K562 (cell line): ENCODE results near the gene RNF180. TPM values are rescaled to one million over a fixed set of nuclear protein-coding genes. Genes with fewer than 3 reads are reported as not detected.
"Not testable (repeated sequence)": the region's sequence is repeated elsewhere in the genome, so short reads cannot be mapped to it uniquely, and the experiment has no call there.

ENCODE experiments used
- ATAC-seq: fragments of 200-7000 bp; cut with Tn5 transposase; 3 replicates; pipeline ENCODE4 v1.9.1; 2020; ENCODE audit warnings: moderate library complexity
- BruUV-seq: library from RNA; stranded (reverse); fragments of 400-500 nt; replicated peaks from 2 replicates; lab custom pipeline; 2021; lab: Mats Ljungman, UMichigan
- CTCF ChIA-PET: fragments of 300-600 bp; formaldehyde crosslinking; extraction: SDS; loops from one replicate; lab custom pipeline; 2021; ENCODE audit warnings: low intra/inter-chr PET ratio; lab: Yijun Ruan, JAX
- POLR2A ChIA-PET: fragments of 300-600, 350-650 bp; sonication (Branson Sonifier 250); formaldehyde crosslinking; extraction: SDS; loops from one replicate; lab custom pipeline; 2021; ENCODE audit warnings: antibody characterized with exemption, inconsistent platforms; lab: Yijun Ruan, JAX
- DNase-seq, 4 experiments: peaks; one replicate each; pipeline versions ENCODE4 v3.0.0 to v3.0.0-alpha.2; 2011 to 2018; ENCODE audit warnings: low spot score in 3 of 4, mixed read lengths in 3 of 4; ENCODE audit errors: extremely low read depth in 1 of 4
- FAIRE-seq: peaks from 2 replicates; lab custom pipeline; 2011; peaks lifted over from hg19 to GRCh38; lab: Jason Lieb, UNC
- H2AFZ ChIP-seq: 2 replicates; pipeline ENCODE4 v1.6.0; 2011; ENCODE audit warnings: low read depth, low read length, control low read depth, inconsistent platforms
- H3K27ac ChIP-seq: fragments of 200-600 bp; 3 replicates; pipeline ENCODE4 v1.8.0; 2011; ENCODE audit warnings: low read depth, mild to moderate bottlenecking, control low read depth, inconsistent platforms, low read length, moderate library complexity, mixed read lengths; ENCODE audit errors: extremely low read depth
- H3K27me3 ChIP-seq, 2 experiments: fragments of 300-600 bp in 1 of 2; 2 replicates in 1 of 2; 3 replicates in 1 of 2; pipeline versions ENCODE4 v1.6.0 to v1.8.0; 2011; ENCODE audit warnings: inconsistent platforms in 2 of 2, low read length in 2 of 2, mild to moderate bottlenecking in 1 of 2, mixed read lengths in 1 of 2, moderate library complexity in 1 of 2; ENCODE audit not compliant: control insufficient read depth in 2 of 2, insufficient read depth in 2 of 2
- H3K36me3 ChIP-seq: fragments of 300-600 bp; 3 replicates; pipeline ENCODE4 v1.8.0; 2011; ENCODE audit warnings: mild to moderate bottlenecking, low read length, inconsistent platforms; ENCODE audit not compliant: control insufficient read depth, insufficient read depth
- H3K4me1 ChIP-seq, 2 experiments: fragments of 200-600 bp in 1 of 2; replicated peaks in 1 of 2; 2 replicates in 1 of 2; 3 replicates in 1 of 2; pipeline versions ENCODE4 v1.5.1 to v1.8.0; 2011; ENCODE audit warnings: inconsistent platforms in 2 of 2, low read length in 2 of 2, mild to moderate bottlenecking in 1 of 2, mixed read lengths in 1 of 2, moderate library complexity in 1 of 2; ENCODE audit not compliant: control insufficient read depth in 2 of 2, insufficient read depth in 2 of 2
- H3K4me2 ChIP-seq: 2 replicates; pipeline ENCODE4 v1.6.1; 2011; ENCODE audit warnings: low read length, control low read depth, inconsistent platforms, mixed read lengths; ENCODE audit not compliant: insufficient read depth
- H3K4me3 ChIP-seq: fragments of 200-600 bp; sonication (generic), shearing (Covaris generic); 2 replicates; pipeline ENCODE4 v1.5.1; 2016; ENCODE audit warnings: control low read depth, inconsistent platforms
- H3K79me2 ChIP-seq: fragments of 200-600 bp; 3 replicates; pipeline ENCODE4 v1.8.0; 2011; ENCODE audit warnings: low read length, inconsistent platforms; ENCODE audit not compliant: control insufficient read depth, insufficient read depth
- H3K9ac ChIP-seq, 2 experiments: 2 replicates each; pipeline versions ENCODE4 v1.6.0 to v1.6.1; 2011; ENCODE audit warnings: low read depth in 2 of 2, low read length in 2 of 2, control low read depth in 1 of 2, inconsistent platforms in 1 of 2, mild to moderate bottlenecking in 1 of 2, mixed read lengths in 1 of 2; ENCODE audit not compliant: insufficient read depth in 1 of 2
- H3K9me1 ChIP-seq: one replicate; pipeline ENCODE4 v1.6.0; 2011; ENCODE audit warnings: inconsistent platforms, mild to moderate bottlenecking, low read length, moderate library complexity; ENCODE audit not compliant: control insufficient read depth, insufficient read depth
- H3K9me3 ChIP-seq: replicated peaks from 2 replicates; pipeline ENCODE4 v1.5.1; 2011; ENCODE audit warnings: low read depth, low read length, inconsistent platforms; ENCODE audit not compliant: control insufficient read depth, insufficient read depth
- H4K20me1 ChIP-seq: replicated peaks from 2 replicates; pipeline ENCODE4 v1.6.1; 2011; ENCODE audit warnings: low read length, inconsistent platforms, mixed read lengths; ENCODE audit not compliant: control insufficient read depth, insufficient read depth
- FOXO4 ChIP-seq: fragments of 450-650 bp; formaldehyde crosslinking; IDR thresholded peaks from 2 replicates; pipeline ENCODE4 v1.4.0; 2020; ENCODE audit warnings: mild to moderate bottlenecking, moderate library complexity
- SNAPC5 ChIP-seq: fragments of 250-450 bp; sonication (Bioruptor Pico); IDR thresholded peaks from 2 replicates; pipeline ENCODE4 v1.8.0; 2021; ENCODE audit warnings: moderate library complexity, mild to moderate bottlenecking, inconsistent platforms
- WGBS: fragments of 100-300 bp; shearing (Covaris generic); methylation state at CpG from one replicate; pipeline ENCODE4 v1.1.6; 2016; ENCODE audit warnings: low coverage, mixed read lengths; ENCODE audit not compliant: insufficient coverage; ENCODE audit errors: missing lambda C conversion rate; 5-methylcytosine and 5-hydroxymethylcytosine counted together
- in situ Hi-C: fragments of 300-500 bp; cut with MboI; formaldehyde crosslinking; loops from 4 replicates; pipeline ENCODE4 v1.15.0; 2018; ENCODE audit warnings: inconsistent platforms, mixed read lengths
- intact Hi-C: fragments of 100-400 bp; cut with micrococcal nuclease; formaldehyde crosslinking; loops from 2 replicates; pipeline ENCODE4 v1.14.2; 2022
- polyA plus RNA-seq, 8 experiments: library from polyadenylated mRNA; depleted of rRNA in 4 of 8; stranded (reverse) in 5 of 8; unstranded in 3 of 8; fragments of >200 nt; fragmentation: Nextera tagmentation in 2 of 8; fragmentation: Illumina TruSeq in 1 of 8; extraction: Ambion mirVana in 2 of 8; extraction: Trizol in 1 of 8; gene quantifications; 2 replicates each; pipeline versions ENCODE4 v1.2.1 to v1.2.3, GENCODE V29; 2011 to 2014; ENCODE audit warnings: inconsistent platforms in 1 of 8, missing spikeins in 1 of 8
- total RNA-seq, 7 experiments: library from RNA; depleted of rRNA in 6 of 7; stranded (reverse); fragments of >200 nt in 6 of 7; fragmentation: Illumina TruSeq in 2 of 7; extraction: Trizol in 2 of 7; gene quantifications; 2 replicates each; pipeline versions ENCODE4 v1.2.1 to v1.2.3, GENCODE V29; 2011 to 2021; ENCODE audit warnings: low replicate concordance in 1 of 7

The RNF180 gene
- total and polyA plus RNA-seq, 9 of the 15 experiments (the other 6 are each of a cell fraction or from before 2014, with no cell fraction given): 0.05 TPM; not detected in 8

GRCh38 chr5:64288496-64288895, 122.9 kb downstream of the RNF180 start:
- H3K9me3 ChIP-seq, CTCF ChIA-PET, H3K79me2 ChIP-seq, POLR2A ChIA-PET, H3K4me1 ChIP-seq, intact Hi-C loops, H3K9me1 ChIP-seq, in situ Hi-C loops, H3K27ac ChIP-seq, H3K4me2 ChIP-seq, H3K9ac ChIP-seq, DNase-seq, H2AFZ ChIP-seq, H3K4me3 ChIP-seq, H3K27me3 ChIP-seq, FAIRE-seq, H3K36me3 ChIP-seq, H4K20me1 ChIP-seq, ATAC-seq, BruUV-seq: not testable (repeated sequence)
- 0% methylated on average over 2 of the region's 2 CpGs for WGBS

- in situ Hi-C loops: no loop called here
- H3K9ac ChIP-seq: no peak overlapping the region
- ChIA-PET POLR2A (no interaction called here), CTCF (no interaction called here)
- no peaks in the 10 kb centered on the region for H3K36me3 ChIP-seq
- H3K4me2 ChIP-seq: no peak overlapping the region
- no peaks in the 10 kb centered on the region for H4K20me1 ChIP-seq
- no peaks in the 10 kb centered on the region for H3K9me3 ChIP-seq
- DNase-seq: no peak
- H3K79me2 ChIP-seq: no peaks in the 10 kb centered on the region
- intact Hi-C loops: no loop called here
- TF ChIP-seq FOXO4 (CRISPR knock-in tag): no peak
- no peak for TF ChIP-seq SNAPC5 (CRISPR knock-in tag)
- WGBS: 3% methylated on average over 3 of the region's 3 CpGs
- H3K4me1 ChIP-seq: no peaks in the 10 kb centered on the region
- H3K9me1 ChIP-seq: no peaks in the 10 kb centered on the region
- H3K27ac ChIP-seq: no peak overlapping the region
- FAIRE-seq: no peak
- no peaks in the 10 kb centered on the region for H3K27me3 ChIP-seq
- no TSS peak for BruUV-seq
- ATAC-seq: no peak
- no peak overlapping the region for H2AFZ ChIP-seq
- H3K4me3 ChIP-seq: no peak overlapping the region
Measured at GRCh38 chr5:64292611-64293215, 127.1 kb downstream of the RNF180 start.
